Skeletal muscle satellite cell (primary cell): ENCODE data around the gene ZNF543.
"Not testable (repeated sequence)": the region's sequence is repeated elsewhere in the genome, so short reads cannot be mapped to it uniquely, and the experiment has no call there.

Experiments used
- H3K27me3 ChIP-seq: 2 replicates; pipeline ENCODE4 v1.7.0; 2013; ENCODE audit warnings: low read length; ENCODE audit not compliant: control insufficient read depth, insufficient read depth
- H3K36me3 ChIP-seq: 2 replicates; pipeline ENCODE4 v1.7.0; 2013; ENCODE audit warnings: mild to moderate bottlenecking, control low read depth, low read length; ENCODE audit not compliant: insufficient read depth
- H3K4me1 ChIP-seq: 2 replicates; pipeline ENCODE4 v1.7.0; 2013; ENCODE audit warnings: low read length; ENCODE audit not compliant: control insufficient read depth, insufficient read depth
- H3K4me2 ChIP-seq: 2 replicates; pipeline ENCODE4 v1.7.0; 2013; ENCODE audit warnings: mild to moderate bottlenecking, low read length
- H3K4me3 ChIP-seq: 2 replicates; pipeline ENCODE4 v1.7.0; 2013; ENCODE audit warnings: low read length
- H3K9ac ChIP-seq: 2 replicates; pipeline ENCODE4 v1.7.0; 2013; ENCODE audit warnings: mild to moderate bottlenecking, low read depth, low read length, moderate library complexity
- H3K9me3 ChIP-seq: replicated peaks from 2 replicates; pipeline ENCODE4 v1.7.0; 2013; ENCODE audit warnings: mild to moderate bottlenecking, control low read depth, low read length

Gene ZNF543

GRCh38 chr19:57362419-57362818, 42.1 kb downstream of the ZNF543 start:
- Histone ChIP-seq H3K9me3 (no peaks in the 10 kb centered on the region), H3K9ac (peak overlapping the region; percentile 83)

GRCh38 chr19:57362997-57363687, 42.9 kb downstream of the ZNF543 start, which contains the start of the genes TRAPPC2B and ZNF547:
TRAPPC2B (plus strand) TSS chr19:57363551; CDS start chr19:57364834, 1,283 bp downstream.
ZNF547 (plus strand) TSS chr19:57363551; CDS start chr19:57368556, 5,005 bp downstream.
- Histone ChIP-seq H3K36me3 (peaks cover 12% of the 10 kb centered on the region), H3K9ac (peak within 1 kb of the TSS; percentile 90), H3K27me3 (no peaks in the 10 kb centered on the region), H3K9me3 (no peaks in the 10 kb centered on the region), H3K4me1 (peaks cover 6% of the 10 kb centered on the region), H3K4me2 (peak within 1 kb of the TSS; percentile 94), H3K4me3 (peak within 1 kb of the TSS; percentile 89)

More at GRCh38 chr19:57362419-57362818, 42.1 kb downstream of the ZNF543 start:
- Histone ChIP-seq H3K4me1 (peaks cover 6% of the 10 kb centered on the region), H3K36me3 (peaks cover 15% of the 10 kb centered on the region), H3K27me3 (no peaks in the 10 kb centered on the region), H3K4me3 (peak overlapping the region; percentile 77), H3K4me2 (peak overlapping the region; percentile 90)

DNA sequence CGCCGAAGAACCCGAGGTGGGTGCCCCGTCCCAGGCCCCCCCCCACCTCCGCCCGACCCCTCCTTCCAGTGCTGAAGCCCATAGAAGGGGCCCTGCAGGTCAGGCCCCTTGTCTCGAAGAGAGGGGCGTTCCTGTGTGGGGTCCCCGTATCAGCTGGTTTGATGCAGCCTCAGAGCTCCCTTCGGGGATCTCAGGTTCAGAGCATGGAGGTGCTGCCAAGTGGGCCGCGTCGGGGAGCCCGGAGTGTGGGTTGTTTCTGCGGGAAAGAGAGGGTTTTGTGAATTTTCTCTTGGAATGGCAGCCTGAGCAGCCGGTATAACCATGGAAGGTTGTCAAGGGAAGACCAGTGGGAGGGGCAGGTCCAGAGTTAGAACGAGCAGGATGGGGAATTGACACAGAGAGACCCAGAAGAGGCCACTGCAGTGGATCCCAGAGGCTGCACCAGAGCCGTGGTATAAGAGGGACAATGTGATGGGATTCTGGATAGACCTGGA, 43.5 kb downstream of the ZNF543 start:
- no peaks in the 10 kb centered on the region for H3K27me3 ChIP-seq
- H3K4me2 ChIP-seq, result peak overlapping the region; percentile 94
- H3K4me3 ChIP-seq, result peak overlapping the region; percentile 89
- H3K9ac ChIP-seq, result peak overlapping the region; percentile 90
- H3K36me3 ChIP-seq, result peaks cover 7% of the 10 kb centered on the region
- H3K4me1 ChIP-seq, result peaks cover 6% of the 10 kb centered on the region
- no peaks in the 10 kb centered on the region for H3K9me3 ChIP-seq

- Histone ChIP-seq H3K27me3 (no peaks in the 10 kb centered on the region), H3K4me3 (no peak overlapping the region), H3K9me3 (no peaks in the 10 kb centered on the region), H3K36me3 (peaks cover 5% of the 10 kb centered on the region), H3K4me1 (peaks cover 6% of the 10 kb centered on the region), H3K4me2 (no peak overlapping the region), H3K9ac (no peak overlapping the region)
These were observed 46.5 kb downstream of the ZNF543 start for GRCh38 chr19:57366776-57367175.

- Histone ChIP-seq H3K36me3 (peaks cover 48% of the 10 kb centered on the region), H3K9me3 (peaks cover 21% of the 10 kb centered on the region)
These were observed 53.9 kb downstream of the ZNF543 start for GRCh38 chr19:57374179-57374578.

DNA sequence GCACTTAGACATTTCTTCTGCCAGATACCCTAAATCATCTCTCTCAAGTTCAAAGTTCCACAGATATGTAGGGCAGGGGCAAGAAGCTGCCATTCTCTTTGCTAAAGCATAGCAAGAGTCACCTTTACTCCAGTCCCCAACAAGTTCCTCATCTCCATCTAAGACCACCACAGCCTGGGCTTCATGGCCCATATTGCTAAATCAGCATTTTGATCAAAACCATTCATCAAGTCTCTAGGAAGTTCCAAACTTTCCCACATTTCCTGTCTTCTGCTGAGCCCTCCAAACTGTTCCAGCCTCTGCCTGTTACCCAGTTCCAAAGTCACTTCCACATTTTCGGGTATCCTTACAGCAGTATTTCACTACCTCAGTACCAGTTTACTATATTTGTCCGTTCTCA, 54.4 kb downstream of the ZNF543 start:
- H3K9me3 ChIP-seq, result peaks cover 21% of the 10 kb centered on the region
- H3K27me3 ChIP-seq, H3K4me3 ChIP-seq, H3K4me2 ChIP-seq, H3K4me1 ChIP-seq, H3K9ac ChIP-seq: not testable (repeated sequence)
- peaks cover 48% of the 10 kb centered on the region for H3K36me3 ChIP-seq

More at GRCh38 chr19:57374179-57374578, 53.9 kb downstream of the ZNF543 start:
- H3K27me3 ChIP-seq, result no peaks in the 10 kb centered on the region
- no peak overlapping the region for H3K4me2 ChIP-seq
- H3K9ac ChIP-seq, result no peak overlapping the region
- no peak overlapping the region for H3K4me3 ChIP-seq
- H3K4me1 ChIP-seq, result no peaks in the 10 kb centered on the region

DNA sequence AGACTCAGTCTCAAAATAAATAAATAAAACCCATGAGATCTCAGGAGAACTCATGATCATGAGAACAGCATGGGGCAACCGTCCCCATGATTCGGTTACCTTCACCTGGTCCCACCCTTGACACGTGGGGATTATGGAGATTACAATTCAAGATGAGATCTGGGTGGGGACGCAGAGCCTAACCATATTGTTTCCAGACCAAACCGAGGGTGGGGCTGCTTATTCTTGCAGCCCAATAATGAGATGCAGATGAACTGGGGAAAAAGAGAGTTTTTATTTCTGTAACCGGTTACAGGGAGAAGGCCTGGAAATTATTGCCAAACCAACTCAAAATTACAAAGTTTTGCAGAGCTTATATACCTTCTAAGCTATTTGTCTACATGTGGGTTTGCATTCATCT, 55.9 kb downstream of the ZNF543 start:
- no peak overlapping the region for H3K9ac ChIP-seq
- H3K27me3 ChIP-seq, result no peaks in the 10 kb centered on the region
- peaks cover 48% of the 10 kb centered on the region for H3K36me3 ChIP-seq
- H3K4me1 ChIP-seq, result no peaks in the 10 kb centered on the region
- H3K4me3 ChIP-seq, result no peak overlapping the region
- no peak overlapping the region for H3K4me2 ChIP-seq
- peaks cover 21% of the 10 kb centered on the region for H3K9me3 ChIP-seq

GRCh38 chr19:57377498-57378146, 57.4 kb downstream of the ZNF543 start:
- H3K9ac ChIP-seq, result no peak overlapping the region
- no peak overlapping the region for H3K4me2 ChIP-seq
- no peak overlapping the region for H3K4me3 ChIP-seq
- no peaks in the 10 kb centered on the region for H3K27me3 ChIP-seq
- peaks cover 38% of the 10 kb centered on the region for H3K36me3 ChIP-seq
- H3K4me1 ChIP-seq, result no peaks in the 10 kb centered on the region
- peaks cover 21% of the 10 kb centered on the region for H3K9me3 ChIP-seq
